Stimulated activated effector memory CD8-positive, alpha-beta T cell treated with anti-CD3 and anti-CD28 coated beads, Interleukin-12 subunit alpha, Interleukin-12 subunit beta, amount 100 ng/mL, for 72 hours (primary cell): Measurements from ENCODE around the gene FPR3.

Source experiments
- ATAC-seq: fragments of 150-1000 bp; cut with Tn5 transposase; 2 replicates; pipeline ENCODE4 v1.10.0; 2021
- DNase-seq, 2 donors: peaks; one replicate each; pipeline ENCODE4 v3.0.0; 2021 to 2022; ENCODE audit warnings: low spot score in 2 of 2
- H3K27ac Mint-ChIP-seq: one replicate; pipeline ENCODE4 v1.8.0; 2022; ENCODE audit warnings: mild to moderate bottlenecking, mixed read lengths
- H3K36me3 Mint-ChIP-seq: one replicate; pipeline ENCODE4 v1.8.0; 2022; ENCODE audit warnings: mild to moderate bottlenecking, mixed read lengths
- H3K4me1 Mint-ChIP-seq: one replicate; pipeline ENCODE4 v1.8.0; 2022; ENCODE audit warnings: mixed read lengths
- H3K4me3 Mint-ChIP-seq: one replicate; pipeline ENCODE4 v1.8.0; 2022; ENCODE audit warnings: mild to moderate bottlenecking, mixed read lengths
- H3K9me3 Mint-ChIP-seq: one replicate; pipeline ENCODE4 v1.8.0; 2022; ENCODE audit warnings: mixed read lengths

The FPR3 gene

DNA sequence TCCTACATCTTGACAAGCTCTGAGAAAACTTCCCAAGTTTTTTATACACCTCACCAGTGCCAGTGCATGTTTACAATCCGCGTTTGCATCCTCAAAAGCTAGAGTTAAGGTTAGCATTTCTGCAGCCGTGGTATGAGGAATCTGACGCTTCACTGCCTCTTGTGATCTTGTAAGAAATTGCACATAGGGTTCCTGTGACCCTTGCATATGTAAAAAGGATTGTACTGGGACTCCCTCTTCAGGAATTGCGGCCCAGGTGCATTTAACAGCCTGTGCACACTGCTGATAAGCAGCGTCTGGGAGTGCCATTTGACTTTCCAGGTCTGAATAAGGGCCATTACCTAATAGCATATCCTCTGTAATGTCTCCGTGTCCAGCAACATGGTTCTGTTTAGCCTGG, 15.3 kb downstream of the FPR3 start:
- no peak for DNase-seq
- Mint-ChIP-seq H3K27ac (no peak overlapping the region), H3K4me1 (no peaks in the 10 kb centered on the region), H3K36me3 (no peaks in the 10 kb centered on the region), H3K9me3 (peaks cover 8% of the 10 kb centered on the region), H3K4me3 (no peak overlapping the region)
- no peak for ATAC-seq

DNA sequence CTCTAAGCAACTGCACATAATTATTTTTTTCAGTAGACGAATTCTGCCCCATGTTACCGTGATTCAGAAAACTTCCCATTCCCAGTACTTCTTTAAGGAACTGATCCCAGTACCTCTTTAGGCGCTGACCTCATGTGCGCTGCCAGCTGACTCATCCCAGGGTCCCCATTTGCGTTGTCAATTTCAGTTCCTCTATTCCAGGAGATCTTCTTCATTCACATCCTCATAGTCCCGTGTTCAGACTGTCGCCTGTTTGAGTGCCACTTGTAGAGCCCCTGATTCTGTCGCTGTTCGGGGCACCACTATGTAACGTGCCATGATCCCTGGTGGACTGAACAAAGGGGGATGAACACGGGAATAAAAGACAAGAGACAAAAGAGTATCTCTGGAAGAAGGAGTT, 16.4 kb downstream of the FPR3 start:
- ATAC-seq = no peak
- no peak overlapping the region for H3K27ac Mint-ChIP-seq
- H3K4me1 Mint-ChIP-seq = no peaks in the 10 kb centered on the region
- H3K9me3 Mint-ChIP-seq = peaks cover 4% of the 10 kb centered on the region
- H3K36me3 Mint-ChIP-seq = no peaks in the 10 kb centered on the region
- no peak overlapping the region for H3K4me3 Mint-ChIP-seq
- DNase-seq = no peak

DNA sequence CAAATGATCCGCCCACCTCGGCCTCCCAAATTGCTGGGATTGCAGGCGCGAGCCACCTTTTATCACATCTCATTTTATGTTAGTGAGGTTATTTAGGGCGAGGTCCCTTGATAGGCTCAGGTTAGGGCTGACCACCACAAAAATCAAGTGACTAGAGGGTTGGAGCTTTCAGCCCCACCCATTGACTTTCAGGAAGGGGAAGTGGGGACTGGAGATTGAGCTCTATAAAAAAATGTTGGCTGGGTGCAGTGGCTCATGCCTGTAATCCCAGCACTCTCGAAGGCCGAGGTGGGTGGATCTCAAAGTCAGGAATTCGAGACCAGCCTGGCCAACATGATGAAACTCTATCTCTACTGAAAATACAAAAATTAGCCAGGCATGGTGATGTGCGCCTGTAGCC, 20.1 kb downstream of the FPR3 start:
- peaks cover 10% of the 10 kb centered on the region for H3K9me3 Mint-ChIP-seq
- no peaks in the 10 kb centered on the region for H3K4me1 Mint-ChIP-seq
- H3K36me3 Mint-ChIP-seq = no peaks in the 10 kb centered on the region
- ATAC-seq (no peak), DNase-seq (no peak)
- H3K4me3 Mint-ChIP-seq = no peak overlapping the region
- no peak overlapping the region for H3K27ac Mint-ChIP-seq

GRCh38 chr19:51816711-51817110, 21.8 kb downstream of the FPR3 start:
- H3K4me1 Mint-ChIP-seq = no peaks in the 10 kb centered on the region
- no peaks in the 10 kb centered on the region for H3K36me3 Mint-ChIP-seq
- H3K4me3 Mint-ChIP-seq = no peak overlapping the region
- no peak for ATAC-seq
- peaks cover 14% of the 10 kb centered on the region for H3K9me3 Mint-ChIP-seq
- no peak for DNase-seq
- no peak overlapping the region for H3K27ac Mint-ChIP-seq

- DNase-seq (no peak), ATAC-seq (no peak)
- Mint-ChIP-seq H3K4me3 (no peak overlapping the region), H3K9me3 (peaks cover 22% of the 10 kb centered on the region), H3K27ac (no peak overlapping the region), H3K36me3 (no peaks in the 10 kb centered on the region), H3K4me1 (no peaks in the 10 kb centered on the region)
Measured at GRCh38 chr19:51820011-51820410, 25.1 kb downstream of the FPR3 start.

DNA sequence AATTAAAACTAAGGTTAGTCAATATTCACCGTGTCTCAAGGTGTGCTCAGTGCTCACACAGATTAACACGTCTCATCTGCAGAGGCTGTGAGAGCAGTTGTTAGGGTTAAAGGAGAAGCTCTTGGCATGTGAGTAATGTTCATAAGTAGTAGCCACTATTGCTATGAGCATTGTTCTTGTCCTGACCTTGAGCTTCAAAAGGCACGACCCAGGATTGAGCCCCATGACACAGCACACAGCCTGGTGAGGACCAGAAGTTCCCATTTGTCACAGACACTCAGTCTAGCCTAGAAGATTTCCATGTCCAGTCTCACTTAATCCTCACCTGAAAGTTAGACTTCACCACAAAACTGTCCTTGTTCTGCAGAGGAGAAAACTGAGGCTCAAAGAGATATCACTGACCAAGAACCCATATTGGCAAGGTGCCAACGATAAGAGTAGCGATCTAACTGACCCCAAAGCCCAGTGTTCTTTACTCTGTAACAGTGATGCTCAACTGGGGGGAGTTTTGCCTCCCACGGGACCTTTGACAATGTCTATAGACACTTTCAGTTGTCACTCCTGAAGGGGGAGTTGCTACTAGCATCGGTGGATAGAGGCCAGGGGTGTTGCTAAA, 26.0 kb downstream of the FPR3 start:
- H3K9me3 Mint-ChIP-seq = peaks cover 22% of the 10 kb centered on the region
- DNase-seq = no peak
- no peak overlapping the region for H3K27ac Mint-ChIP-seq
- ATAC-seq = no peak
- H3K4me3 Mint-ChIP-seq = no peak overlapping the region
- H3K4me1 Mint-ChIP-seq = no peaks in the 10 kb centered on the region
- no peaks in the 10 kb centered on the region for H3K36me3 Mint-ChIP-seq

GRCh38 chr19:51821456-51821855, 26.5 kb downstream of the FPR3 start:
- Mint-ChIP-seq H3K9me3 (peaks cover 22% of the 10 kb centered on the region), H3K27ac (no peak overlapping the region)

GRCh38 chr19:51821921-51822320, 27.0 kb downstream of the FPR3 start:
- no peak overlapping the region for H3K4me3 Mint-ChIP-seq
- no peaks in the 10 kb centered on the region for H3K36me3 Mint-ChIP-seq
- no peaks in the 10 kb centered on the region for H3K4me1 Mint-ChIP-seq
- ATAC-seq (no peak), DNase-seq (no peak)
- H3K27ac Mint-ChIP-seq = no peak overlapping the region
- peaks cover 22% of the 10 kb centered on the region for H3K9me3 Mint-ChIP-seq

More at GRCh38 chr19:51821456-51821855, 26.5 kb downstream of the FPR3 start:
- Mint-ChIP-seq H3K36me3 (no peaks in the 10 kb centered on the region), H3K4me3 (no peak overlapping the region), H3K4me1 (no peaks in the 10 kb centered on the region)
- ATAC-seq = no peak
- no peak for DNase-seq

DNA sequence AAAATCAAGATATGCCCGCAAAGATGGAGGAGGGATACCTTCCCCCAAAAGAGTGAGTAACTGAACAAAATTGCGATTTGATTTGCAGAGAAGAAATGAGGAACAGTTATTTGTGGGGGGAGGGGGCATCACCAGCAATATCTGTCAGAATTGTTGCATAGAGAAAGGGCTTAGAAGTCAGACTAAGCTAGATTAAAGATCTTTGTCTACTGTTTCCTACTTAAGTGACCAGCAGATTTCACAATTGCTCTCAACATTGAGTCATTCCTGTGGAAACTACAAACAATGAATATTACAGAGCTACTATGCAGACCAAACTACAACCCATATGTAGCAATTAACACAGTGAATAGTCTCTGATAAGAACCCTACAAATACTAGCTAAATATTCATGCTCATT, 27.4 kb downstream of the FPR3 start:
- Mint-ChIP-seq H3K36me3 (no peaks in the 10 kb centered on the region), H3K4me3 (no peak overlapping the region), H3K27ac (no peak overlapping the region), H3K9me3 (peaks cover 22% of the 10 kb centered on the region), H3K4me1 (no peaks in the 10 kb centered on the region)
- no peak for DNase-seq
- ATAC-seq = no peak

DNA sequence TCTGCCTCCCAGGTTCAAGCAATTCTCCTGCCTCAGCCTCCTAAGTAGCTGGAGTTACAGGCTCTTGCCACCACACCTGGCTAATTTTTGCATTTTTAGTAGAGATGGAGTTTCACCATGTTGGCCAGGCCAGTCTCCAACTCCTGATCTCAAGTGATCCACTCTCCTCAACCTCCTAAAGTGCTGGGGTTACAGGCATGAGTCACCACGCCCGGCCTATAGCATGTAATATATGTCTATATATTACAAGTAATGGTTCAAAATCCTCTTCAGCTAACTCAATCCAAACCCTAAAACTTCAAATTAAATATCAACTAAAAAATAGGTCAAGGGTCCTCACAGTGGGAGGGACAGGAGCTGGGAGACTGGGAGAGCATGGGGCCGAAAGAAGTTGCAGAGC, 28.0 kb downstream of the FPR3 start:
- H3K9me3 Mint-ChIP-seq = peaks cover 26% of the 10 kb centered on the region
- H3K36me3 Mint-ChIP-seq = no peaks in the 10 kb centered on the region
- ATAC-seq (no peak), DNase-seq (no peak)
- no peak overlapping the region for H3K4me3 Mint-ChIP-seq
- no peaks in the 10 kb centered on the region for H3K4me1 Mint-ChIP-seq
- H3K27ac Mint-ChIP-seq = no peak overlapping the region

DNA sequence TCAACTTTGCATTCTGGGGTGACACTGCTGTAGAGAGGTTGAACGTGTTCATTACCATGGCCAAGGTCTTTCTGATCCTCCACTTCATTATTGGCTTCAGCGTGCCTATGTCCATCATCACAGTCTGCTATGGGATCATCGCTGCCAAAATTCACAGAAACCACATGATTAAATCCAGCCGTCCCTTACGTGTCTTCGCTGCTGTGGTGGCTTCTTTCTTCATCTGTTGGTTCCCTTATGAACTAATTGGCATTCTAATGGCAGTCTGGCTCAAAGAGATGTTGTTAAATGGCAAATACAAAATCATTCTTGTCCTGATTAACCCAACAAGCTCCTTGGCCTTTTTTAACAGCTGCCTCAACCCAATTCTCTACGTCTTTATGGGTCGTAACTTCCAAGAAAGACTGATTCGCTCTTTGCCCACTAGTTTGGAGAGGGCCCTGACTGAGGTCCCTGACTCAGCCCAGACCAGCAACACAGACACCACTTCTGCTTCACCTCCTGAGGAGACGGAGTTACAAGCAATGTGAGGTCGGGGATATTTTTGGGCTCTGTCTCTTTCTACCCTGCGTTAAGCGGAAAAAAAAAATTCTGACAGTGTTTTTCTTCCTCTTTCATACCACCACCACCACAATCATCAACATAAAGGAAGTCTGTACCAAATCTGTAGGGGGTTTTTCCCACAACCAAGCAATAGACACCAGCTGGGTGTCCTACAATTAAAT, 29.5 kb downstream of the FPR3 start:
- Mint-ChIP-seq H3K36me3 (no peaks in the 10 kb centered on the region), H3K27ac (no peak overlapping the region), H3K9me3 (peaks cover 25% of the 10 kb centered on the region), H3K4me1 (no peaks in the 10 kb centered on the region), H3K4me3 (no peak overlapping the region)
- no peak for ATAC-seq
- DNase-seq = no peak

DNA sequence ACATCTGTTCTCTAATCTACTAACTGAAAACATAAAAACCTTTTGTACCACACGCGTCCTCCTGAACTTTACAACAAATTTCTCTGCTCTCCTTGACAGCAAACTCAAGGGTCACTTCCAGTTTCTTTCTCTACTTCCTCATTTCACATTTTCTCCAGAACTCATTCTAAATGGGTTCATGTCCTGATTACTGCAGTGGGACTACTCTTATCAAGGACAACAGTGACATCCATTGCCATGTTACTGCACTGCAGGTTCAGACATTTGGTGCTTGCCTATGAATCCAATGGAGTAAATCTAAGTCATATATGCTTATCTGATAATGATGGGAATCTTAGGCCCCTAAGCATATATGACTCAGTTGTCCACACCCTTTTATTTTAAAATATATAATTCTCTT, 35.3 kb downstream of the FPR3 start:
- no peaks in the 10 kb centered on the region for H3K36me3 Mint-ChIP-seq
- ATAC-seq (no peak), DNase-seq (no peak)
- no peak overlapping the region for H3K4me3 Mint-ChIP-seq
- no peak overlapping the region for H3K27ac Mint-ChIP-seq
- H3K9me3 Mint-ChIP-seq = peaks cover 17% of the 10 kb centered on the region
- no peaks in the 10 kb centered on the region for H3K4me1 Mint-ChIP-seq

DNA sequence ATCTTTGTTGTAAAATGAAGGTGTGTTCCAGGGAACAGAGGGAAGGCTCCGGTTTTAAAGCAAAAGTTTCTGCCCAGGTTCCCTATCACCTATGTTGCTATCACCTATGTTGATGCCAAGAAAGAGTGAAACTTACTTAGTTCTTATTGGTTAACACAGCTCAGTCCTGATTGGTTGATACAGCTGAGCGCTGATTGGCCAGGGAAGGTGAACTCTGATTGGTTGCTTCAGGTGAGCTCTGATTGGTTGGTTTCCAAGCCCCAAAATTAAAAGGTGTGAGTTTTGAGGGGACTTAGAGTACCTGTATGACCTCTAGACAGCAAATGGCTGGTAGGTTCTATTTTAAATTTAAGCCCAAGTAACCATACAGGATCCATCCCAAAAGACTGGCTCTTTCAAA, 42.2 kb downstream of the FPR3 start:
- Mint-ChIP-seq H3K36me3 (no peaks in the 10 kb centered on the region), H3K4me3 (no peak overlapping the region), H3K4me1 (no peaks in the 10 kb centered on the region), H3K9me3 (peaks cover 17% of the 10 kb centered on the region), H3K27ac (no peak overlapping the region)
- DNase-seq (no peak), ATAC-seq (no peak)

DNA sequence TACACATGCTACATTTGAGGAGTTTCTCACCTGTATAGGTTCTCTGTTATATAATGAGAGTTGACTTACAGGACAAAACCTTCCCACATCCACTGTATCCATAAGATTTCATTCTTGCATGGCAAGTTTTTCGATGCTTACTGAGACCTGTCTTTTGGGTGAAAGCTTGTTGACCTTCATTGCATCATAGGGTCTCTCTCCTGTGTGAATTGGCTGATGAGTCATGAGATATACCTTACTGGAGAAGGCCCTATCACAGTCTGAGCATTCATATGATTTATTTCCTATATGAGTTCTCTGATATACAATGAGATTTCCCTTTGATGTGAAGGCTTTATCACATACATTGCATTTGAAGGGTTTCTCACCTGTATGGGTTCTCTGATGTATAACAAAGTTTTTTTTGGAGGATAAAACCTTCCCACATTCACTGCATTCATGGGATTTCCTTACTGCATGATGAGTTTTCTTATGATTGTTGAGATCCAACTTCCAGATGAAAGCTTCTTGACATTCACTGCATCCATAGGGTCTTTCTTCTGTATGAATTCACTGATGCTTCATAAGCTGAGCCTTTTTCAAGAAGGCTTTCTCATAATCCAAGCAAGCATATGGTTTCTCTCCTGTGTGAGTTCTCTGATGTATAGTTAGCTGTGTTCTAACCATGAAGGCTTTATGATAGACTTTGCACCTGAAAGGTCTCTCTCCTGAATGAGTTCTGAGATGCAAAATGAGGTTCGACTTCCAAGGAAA, 67.1 kb downstream of the FPR3 start:
- no peak for DNase-seq
- no peak for ATAC-seq

GRCh38 chr19:51873097-51873496, 78.1 kb downstream of the FPR3 start:
- Mint-ChIP-seq H3K4me1 (no peaks in the 10 kb centered on the region), H3K27ac (no peak overlapping the region), H3K9me3 (peaks cover 50% of the 10 kb centered on the region), H3K36me3 (peaks cover 50% of the 10 kb centered on the region), H3K4me3 (no peak overlapping the region)
- DNase-seq (no peak), ATAC-seq (no peak)

More for the DNA sequence above, 67.1 kb downstream of the FPR3 start:
- Mint-ChIP-seq H3K9me3 (peaks cover 41% of the 10 kb centered on the region), H3K4me3 (no peak overlapping the region), H3K36me3 (no peaks in the 10 kb centered on the region), H3K27ac (no peak overlapping the region), H3K4me1 (no peaks in the 10 kb centered on the region)
